CD4-positive, alpha-beta T cell (primary cell): ENCODE data around the gene TSHZ2. TPM values are rescaled to one million over a fixed set of nuclear protein-coding genes. Genes with fewer than 3 reads are reported as not detected.
"Not testable (repeated sequence)": the region's sequence is repeated elsewhere in the genome, so short reads cannot be mapped to it uniquely, and the experiment has no call there.

Source experiments
- ATAC-seq: fragments of 200-7000 bp; cut with Tn5 transposase; one replicate; pipeline ENCODE4 v1.10.0; 2022; ENCODE audit warnings: mild to moderate bottlenecking; ENCODE audit not compliant: poor library complexity
- CTCF ChIA-PET: fragments of 350-600 bp; sonication (Branson Sonifier 250); formaldehyde crosslinking; loops from one replicate; lab custom pipeline; 2021; ENCODE audit warnings: antibody characterized with exemption, inconsistent platforms; lab: Charles Lee
- POLR2A ChIA-PET: fragments of 350-600 bp; sonication (Branson Sonifier 250); formaldehyde crosslinking; loops from one replicate; lab custom pipeline; 2021; ENCODE audit warnings: antibody characterized with exemption, inconsistent platforms; lab: Charles Lee
- DNase-seq, 14 experiments: peaks; one replicate each; pipeline ENCODE4 v3.0.0-alpha.2; 2013 to 2020; ENCODE audit warnings: mixed read lengths in 2 of 14
- H3K27ac ChIP-seq, 2 donors: one replicate each; pipeline versions ENCODE4 v1.5.1 to v1.7.0; 2013; ENCODE audit warnings: low read length in 2 of 2, low read depth in 1 of 2, mild to moderate bottlenecking in 1 of 2
- H3K27me3 ChIP-seq, 2 experiments: 1 replicate in 1 of 2; 2 replicates in 1 of 2; pipeline versions ENCODE4 v1.6.1 to v1.7.0; 2013; ENCODE audit warnings: low read length in 2 of 2, control low read depth in 1 of 2, mild to moderate bottlenecking in 1 of 2, moderate library complexity in 1 of 2; ENCODE audit not compliant: insufficient read depth in 2 of 2, control insufficient read depth in 1 of 2
- H3K36me3 ChIP-seq: one replicate; pipeline ENCODE4 v1.6.1; 2013; ENCODE audit warnings: low read length, control low read depth; ENCODE audit not compliant: insufficient read depth
- H3K4me1 ChIP-seq: one replicate; pipeline ENCODE4 v1.6.1; 2013; ENCODE audit warnings: low read length, control low read depth; ENCODE audit not compliant: insufficient read depth
- H3K4me3 ChIP-seq: one replicate; pipeline ENCODE4 v1.5.1; 2013; ENCODE audit warnings: mild to moderate bottlenecking, low read length, moderate library complexity
- H3K9me3 ChIP-seq, 2 experiments: 1 replicate in 1 of 2; 2 replicates in 1 of 2; pipeline versions ENCODE4 v1.6.1 to v1.7.0; 2013; ENCODE audit warnings: low read length in 2 of 2, mild to moderate bottlenecking in 2 of 2, control low read depth in 1 of 2, moderate library complexity in 1 of 2; ENCODE audit not compliant: control insufficient read depth in 1 of 2, insufficient read depth in 1 of 2
- H3K27ac Mint-ChIP-seq: one replicate; pipeline ENCODE4 v1.8.0; 2020; ENCODE audit warnings: mixed read lengths
- H3K27me3 Mint-ChIP-seq: one replicate; pipeline ENCODE4 v1.8.0; 2021; ENCODE audit warnings: mixed read lengths
- H3K36me3 Mint-ChIP-seq: one replicate; pipeline ENCODE4 v1.8.0; 2021; ENCODE audit warnings: low read depth, mixed read lengths
- H3K4me1 Mint-ChIP-seq: one replicate; pipeline ENCODE4 v1.8.0; 2021; ENCODE audit warnings: low read depth, mixed read lengths
- H3K4me3 Mint-ChIP-seq: one replicate; pipeline ENCODE4 v1.8.0; 2020; ENCODE audit warnings: mild to moderate bottlenecking, mixed read lengths
- H3K9me3 Mint-ChIP-seq: one replicate; pipeline ENCODE4 v1.8.0; 2020; ENCODE audit warnings: mixed read lengths
- CTCF ChIP-seq: fragments of 200-600 bp; IDR thresholded peaks from one replicate; pipeline ENCODE4 v1.8.0; 2022; ENCODE audit warnings: antibody characterized with exemption, mild to moderate bottlenecking
- intact Hi-C, 2 experiments: fragments of 100-400 bp; cut with DNase I in 1 of 2; cut with micrococcal nuclease in 1 of 2; formaldehyde crosslinking; loops; one replicate each; pipeline versions ENCODE4 v1.15.1 to v1.9.0; 2023 to 2025; cut with DNase I, micrococcal nuclease
- total RNA-seq, 174 experiments: library from RNA in 2 of 174; stranded (reverse) in 2 of 174; gene quantifications; one replicate each; pipeline ENCODE4 v1.2.3 and lab custom pipeline; 2021 to 2026

The TSHZ2 gene
- total RNA-seq, 2 experiments from 2014 or later, result 26.1 to 27.4 TPM

- no peak overlapping the region for H3K27ac ChIP-seq
- H3K27me3 ChIP-seq, result no peaks in the 10 kb centered on the region
- CTCF ChIA-PET, result no interaction called here
- H3K4me3 Mint-ChIP-seq, result no peak overlapping the region
- H3K27me3 Mint-ChIP-seq, result no peaks in the 10 kb centered on the region
- POLR2A ChIA-PET, result no interaction called here
- H3K36me3 Mint-ChIP-seq, result no peaks in the 10 kb centered on the region
- peaks cover 39% of the 10 kb centered on the region for H3K4me1 Mint-ChIP-seq
- H3K27ac Mint-ChIP-seq, result no peak overlapping the region
- TF ChIP-seq CTCF, result no peak
- no peaks in the 10 kb centered on the region for H3K36me3 ChIP-seq
- intact Hi-C loops, result no loop called here
- H3K4me1 ChIP-seq, result peaks cover under 1% of the 10 kb centered on the region
- H3K9me3 Mint-ChIP-seq, result no peaks in the 10 kb centered on the region
- H3K9me3 ChIP-seq, result no peaks in the 10 kb centered on the region
- ATAC-seq, result no peak
- DNase-seq, result no peak
- H3K4me3 ChIP-seq, result no peak overlapping the region
Observed at GRCh38 chr20:53085720-53086119, 113.6 kb downstream of the TSHZ2 start.

DNA sequence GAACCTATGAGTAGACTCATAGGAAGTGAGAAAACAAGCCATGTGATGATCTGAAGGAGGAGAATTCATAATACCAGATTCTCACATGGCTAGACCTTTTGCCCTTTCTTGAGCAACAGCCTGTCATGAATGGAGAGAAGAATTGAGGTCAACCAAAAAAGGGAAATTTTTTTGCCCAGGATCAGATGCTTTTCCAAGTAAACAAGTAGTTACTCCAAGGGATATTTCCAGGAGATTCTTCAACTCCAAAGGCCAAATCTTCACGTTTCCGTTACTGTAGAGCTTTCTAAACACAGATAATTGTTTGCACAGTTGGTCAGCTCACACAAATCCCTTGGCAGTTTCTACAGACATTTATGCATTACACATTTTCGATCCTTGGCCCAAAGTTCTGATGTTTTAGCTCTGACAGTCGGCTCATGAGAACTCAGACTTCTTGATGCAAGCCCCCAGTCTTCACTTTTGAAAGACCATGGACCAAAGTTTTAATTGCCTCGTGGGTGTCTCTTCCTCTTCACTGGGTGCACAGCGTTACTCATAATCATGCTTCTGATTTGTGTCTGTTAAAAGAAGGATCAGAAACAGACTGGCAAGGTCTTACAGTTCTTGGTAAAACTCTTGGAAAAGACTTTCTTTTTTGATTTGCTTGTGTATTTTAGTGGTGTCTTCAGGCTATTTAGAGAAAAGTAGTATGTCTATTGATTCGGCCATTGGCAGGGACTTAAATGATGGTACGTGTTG, 115.0 kb downstream of the TSHZ2 start:
- DNase-seq, result no peak
- no peaks in the 10 kb centered on the region for H3K9me3 Mint-ChIP-seq
- H3K36me3 Mint-ChIP-seq, result no peaks in the 10 kb centered on the region
- peaks cover 32% of the 10 kb centered on the region for H3K4me1 Mint-ChIP-seq
- no peak overlapping the region for H3K27ac ChIP-seq
- intact Hi-C loops, result no loop called here
- no peak overlapping the region for H3K27ac Mint-ChIP-seq
- H3K27me3 ChIP-seq, result no peaks in the 10 kb centered on the region
- POLR2A ChIA-PET, result no interaction called here
- TF ChIP-seq CTCF, result no peak
- H3K4me3 ChIP-seq, result no peak overlapping the region
- CTCF ChIA-PET, result no interaction called here
- no peaks in the 10 kb centered on the region for H3K4me1 ChIP-seq
- H3K9me3 ChIP-seq, result no peaks in the 10 kb centered on the region
- no peaks in the 10 kb centered on the region for H3K36me3 ChIP-seq
- H3K4me3 Mint-ChIP-seq, result no peak overlapping the region
- H3K27me3 Mint-ChIP-seq, result no peaks in the 10 kb centered on the region
- no peak for ATAC-seq

DNA sequence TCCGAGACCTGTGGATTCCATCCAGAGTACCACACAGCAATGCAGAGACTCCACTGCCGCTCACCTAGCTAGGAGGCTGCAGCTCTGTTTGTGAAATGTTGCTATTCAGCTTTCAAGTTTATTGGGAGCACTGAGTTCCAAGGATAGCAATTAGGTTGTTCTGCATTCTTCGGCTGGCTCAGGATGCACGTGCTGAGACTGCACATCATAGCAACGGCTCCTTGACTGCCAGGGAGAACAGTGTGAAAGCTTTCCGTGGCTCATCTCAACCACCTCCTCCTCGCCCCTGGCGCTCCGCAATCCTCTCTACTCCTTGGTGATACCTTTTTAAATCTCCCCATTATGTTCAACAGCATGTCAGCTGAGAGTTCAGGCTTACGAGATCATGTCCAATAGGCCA, 116.6 kb downstream of the TSHZ2 start:
- Histone ChIP-seq H3K4me1 (no peaks in the 10 kb centered on the region), H3K27ac (no peak overlapping the region), H3K27me3 (no peaks in the 10 kb centered on the region), H3K9me3 (no peaks in the 10 kb centered on the region), H3K4me3 (no peak overlapping the region), H3K36me3 (no peaks in the 10 kb centered on the region)
- CTCF ChIA-PET, result interaction anchor here (0.7 kb wide), 1 partner anchor 124 kb away, joined by 3 read pairs; no protein-coding TSS in a partner anchor
- POLR2A ChIA-PET, result no interaction called here
- TF ChIP-seq CTCF, result no peak
- no peak overlapping the region for H3K4me3 Mint-ChIP-seq
- ATAC-seq (no peak), DNase-seq (no peak)
- H3K36me3 Mint-ChIP-seq, result no peaks in the 10 kb centered on the region
- peaks cover 28% of the 10 kb centered on the region for H3K4me1 Mint-ChIP-seq
- no peak overlapping the region for H3K27ac Mint-ChIP-seq
- H3K9me3 Mint-ChIP-seq, result no peaks in the 10 kb centered on the region
- intact Hi-C loops, result no loop called here
- H3K27me3 Mint-ChIP-seq, result no peaks in the 10 kb centered on the region

DNA sequence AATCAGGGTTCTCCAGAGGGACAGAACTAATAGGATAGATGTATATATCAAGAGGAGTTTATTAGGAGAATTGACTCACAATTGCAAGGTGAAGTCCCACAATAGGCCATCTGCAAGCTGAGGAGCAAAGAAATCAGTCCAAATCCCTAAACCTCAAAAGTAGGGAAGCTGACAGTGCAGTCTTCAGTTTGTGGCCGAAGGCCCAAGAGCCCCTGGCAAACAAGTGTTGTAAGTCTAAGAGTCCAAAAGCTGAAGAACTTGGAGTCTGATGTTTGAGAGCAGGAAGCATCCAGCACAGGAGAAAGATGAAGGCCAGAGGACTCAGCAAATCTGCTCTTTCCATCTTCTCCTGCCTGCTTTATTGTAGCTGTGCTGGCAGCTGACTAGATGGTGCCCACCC, 117.7 kb downstream of the TSHZ2 start:
- not testable (repeated sequence) for H3K9me3 Mint-ChIP-seq, H3K4me3 Mint-ChIP-seq, H3K27ac Mint-ChIP-seq, H3K27me3 ChIP-seq, H3K27ac ChIP-seq, ATAC-seq, H3K36me3 ChIP-seq, H3K9me3 ChIP-seq, H3K4me3 ChIP-seq, H3K27me3 Mint-ChIP-seq, DNase-seq, H3K4me1 ChIP-seq, H3K36me3 Mint-ChIP-seq
- POLR2A ChIA-PET, result interaction anchor here (0.9 kb wide), 1 partner anchor 20 kb away, joined by 3 read pairs; no protein-coding TSS in a partner anchor
- intact Hi-C loops, result loop anchor here in 1 of 2 experiments (5.0 kb wide), 1 partner anchor 668 kb away; no protein-coding TSS in a partner anchor
- CTCF ChIA-PET, result interaction anchor here (0.7 kb wide), 1 partner anchor 40 kb away, joined by 3 read pairs; no protein-coding TSS in a partner anchor
- peaks cover 28% of the 10 kb centered on the region for H3K4me1 Mint-ChIP-seq
